GM19035 (cell line): ENCODE measurements around the gene DDX42.
"Not testable (repeated sequence)": the region's sequence is repeated elsewhere in the genome, so short reads cannot be mapped to it uniquely, and the experiment has no call there.

Source experiments
- ATAC-seq: cut with Tn5 transposase; IDR thresholded peaks from one replicate; pipeline ENCODE4 v1.9.1; 2021; ENCODE audit not compliant: unreplicated experiment

Gene DDX42

GRCh38 chr17:63837480-63837879, 63.5 kb downstream of the DDX42 start:
- ATAC-seq = no peak

GRCh38 chr17:63837962-63838600, 64.1 kb downstream of the DDX42 start:
- no peak for ATAC-seq

- no peak for ATAC-seq
Observed at GRCh38 chr17:63838631-63839171, 64.7 kb downstream of the DDX42 start.

- ATAC-seq = no peak
Observed at GRCh38 chr17:63840591-63841349, 66.8 kb downstream of the DDX42 start.

GRCh38 chr17:63841350-63842172, 67.6 kb downstream of the DDX42 start:
- no peak for ATAC-seq

GRCh38 chr17:63842173-63842539, 68.2 kb downstream of the DDX42 start:
- peak; percentile 29 for ATAC-seq

- peak; percentile 81 for ATAC-seq
Observed at GRCh38 chr17:63842540-63843386, 68.8 kb downstream of the DDX42 start, which contains the start of gene SMARCD2. Gene SMARCD2, minus strand, starts transcription at chr17:63842685. Its CDS starts 11 bp downstream, at chr17:63842674.

- ATAC-seq = not testable (repeated sequence)
Observed at GRCh38 chr17:63843387-63843888, 69.5 kb downstream of the DDX42 start.

GRCh38 chr17:63843910-63844677, 70.1 kb downstream of the DDX42 start:
- ATAC-seq = no peak

GRCh38 chr17:63845509-63845908, 71.5 kb downstream of the DDX42 start:
- no peak for ATAC-seq

- no peak for ATAC-seq
Observed at GRCh38 chr17:63847525-63848249, 73.7 kb downstream of the DDX42 start.

GRCh38 chr17:63848834-63849689, 75.1 kb downstream of the DDX42 start:
- peak; percentile 82 for ATAC-seq

GRCh38 chr17:63850401-63850800, 76.4 kb downstream of the DDX42 start:
- no peak for ATAC-seq

GRCh38 chr17:63853260-63853659, 79.3 kb downstream of the DDX42 start:
- ATAC-seq = no peak

GRCh38 chr17:63854709-63855108, 80.7 kb downstream of the DDX42 start:
- no peak for ATAC-seq

GRCh38 chr17:63855185-63855584, 81.2 kb downstream of the DDX42 start:
- no peak for ATAC-seq

GRCh38 chr17:63856425-63856824, 82.5 kb downstream of the DDX42 start:
- ATAC-seq = not testable (repeated sequence)

- ATAC-seq = no peak
Observed at GRCh38 chr17:63859257-63859656, 85.3 kb downstream of the DDX42 start.
